Endodermal cell (in vitro differentiated cells): ENCODE measurements around the gene DCTN4. TPM values are rescaled to one million over a fixed set of nuclear protein-coding genes. Genes with fewer than 3 reads are reported as not detected.

ENCODE experiments used
- DNase-seq: peaks from one replicate; pipeline ENCODE4 v3.0.0-alpha.2; 2017
- H3K27ac ChIP-seq: 2 replicates; pipeline ENCODE4 v1.5.1; 2013; ENCODE audit warnings: mild to moderate bottlenecking, low read depth, low read length, moderate library complexity
- H3K27me3 ChIP-seq: 2 replicates; pipeline ENCODE4 v1.6.1; 2013; ENCODE audit warnings: mild to moderate bottlenecking, low read length, moderate library complexity; ENCODE audit not compliant: insufficient read depth, control insufficient read depth, poor library complexity, severe bottlenecking
- H3K36me3 ChIP-seq: 2 replicates; pipeline ENCODE4 v1.7.0; 2013; ENCODE audit warnings: mild to moderate bottlenecking, low read length, moderate library complexity; ENCODE audit not compliant: control insufficient read depth, insufficient read depth
- H3K4me1 ChIP-seq: one replicate; pipeline ENCODE4 v1.7.0; 2013; ENCODE audit warnings: low read length; ENCODE audit not compliant: control insufficient read depth, insufficient read depth
- H3K4me3 ChIP-seq: 2 replicates; pipeline ENCODE4 v1.5.1; 2013; ENCODE audit warnings: mild to moderate bottlenecking, low read length, moderate library complexity
- H3K9ac ChIP-seq: 2 replicates; pipeline ENCODE4 v1.6.1; 2013; ENCODE audit warnings: mild to moderate bottlenecking, low read length, moderate library complexity; ENCODE audit not compliant: poor library complexity, severe bottlenecking; ENCODE audit errors: extremely low read depth
- H3K9me3 ChIP-seq: 2 replicates; pipeline ENCODE4 v1.6.1; 2013; ENCODE audit warnings: mild to moderate bottlenecking, low read length, moderate library complexity; ENCODE audit not compliant: control insufficient read depth
- H3K27ac Mint-ChIP-seq: 2 replicates; pipeline ENCODE4 v1.8.0; 2020; ENCODE audit warnings: mixed read lengths
- H3K27me3 Mint-ChIP-seq: 2 replicates; pipeline ENCODE4 v1.8.0; 2021; ENCODE audit warnings: mild to moderate bottlenecking, mixed read lengths; ENCODE audit not compliant: insufficient read depth
- H3K36me3 Mint-ChIP-seq: 2 replicates; pipeline ENCODE4 v1.8.0; 2020; ENCODE audit warnings: low read depth, mixed read lengths
- H3K4me1 Mint-ChIP-seq: 2 replicates; pipeline ENCODE4 v1.8.0; 2020; ENCODE audit warnings: mixed read lengths
- H3K4me3 Mint-ChIP-seq: 2 replicates; pipeline ENCODE4 v1.8.0; 2020; ENCODE audit warnings: mild to moderate bottlenecking, moderate library complexity, mixed read lengths
- H3K9me3 Mint-ChIP-seq: 2 replicates; pipeline ENCODE4 v1.8.0; 2020; ENCODE audit warnings: mild to moderate bottlenecking, mixed read lengths
- WGBS, 2 experiments: methylation state at CpG; one replicate each; pipeline versions ENCODE4 v1.1.5 to v1.1.7; 2013; ENCODE audit warnings: missing lambda C conversion rate in 2 of 2, mixed read lengths in 1 of 2; ENCODE audit not compliant: insufficient coverage in 1 of 2, insufficient read length in 1 of 2; 5-methylcytosine and 5-hydroxymethylcytosine counted together
- total RNA-seq, 2 donors: library from RNA; stranded (reverse); fragmentation: NEBNext Ultra II Directional in 1 of 2; extraction: Animal tissue kit (Norgen Biotek cat#: 25700) in 1 of 2; gene quantifications; 2 replicates in 1 of 2; 3 replicates in 1 of 2; pipeline ENCODE4 v1.2.1, GENCODE V29; 2021
- TF ChIP-seq, protein P1 (sequence below): fragments of 200-600 bp; sonication (generic); conservative IDR thresholded peaks from 2 replicates; pipeline ENCODE4 v1.5.0; 2021; ENCODE audit warnings: antibody characterized with exemption, mild to moderate bottlenecking

The DCTN4 gene
- total RNA-seq, 2 donors from 2014 or later: 51.5 to 64.3 TPM

DNA sequence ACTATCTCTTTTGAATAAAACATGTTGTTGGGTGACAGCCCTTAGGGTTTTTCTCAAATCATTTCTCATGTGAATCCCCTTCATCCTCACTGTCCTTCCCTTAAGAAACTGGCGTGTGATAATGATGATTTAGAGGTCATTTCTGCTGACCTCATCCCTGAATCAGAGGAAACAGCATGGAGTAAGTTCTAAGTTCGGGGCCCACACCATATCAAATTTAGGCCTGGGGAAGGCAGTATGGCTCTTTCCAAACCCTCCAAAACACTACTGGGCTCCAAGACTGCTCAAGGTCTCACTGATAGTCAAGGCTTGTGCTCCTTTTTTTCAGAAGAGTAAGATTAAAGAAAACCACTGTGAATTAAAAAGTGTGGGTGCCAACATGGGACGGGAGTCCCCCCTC, 18.9 kb upstream of the DCTN4 start:
- Histone ChIP-seq H3K36me3 (no peaks in the 10 kb centered on the region), H3K4me3 (peak overlapping the region; percentile 89), H3K27ac (no peak overlapping the region), H3K9ac (no peak overlapping the region), H3K4me1 (peaks cover 13% of the 10 kb centered on the region), H3K27me3 (peaks cover 14% of the 10 kb centered on the region), H3K9me3 (no peaks in the 10 kb centered on the region)
- peak overlapping the region; percentile 83 for H3K4me3 Mint-ChIP-seq
- peaks cover 36% of the 10 kb centered on the region for H3K27me3 Mint-ChIP-seq
- DNase-seq: no peak
- TF ChIP-seq, protein P1, sequence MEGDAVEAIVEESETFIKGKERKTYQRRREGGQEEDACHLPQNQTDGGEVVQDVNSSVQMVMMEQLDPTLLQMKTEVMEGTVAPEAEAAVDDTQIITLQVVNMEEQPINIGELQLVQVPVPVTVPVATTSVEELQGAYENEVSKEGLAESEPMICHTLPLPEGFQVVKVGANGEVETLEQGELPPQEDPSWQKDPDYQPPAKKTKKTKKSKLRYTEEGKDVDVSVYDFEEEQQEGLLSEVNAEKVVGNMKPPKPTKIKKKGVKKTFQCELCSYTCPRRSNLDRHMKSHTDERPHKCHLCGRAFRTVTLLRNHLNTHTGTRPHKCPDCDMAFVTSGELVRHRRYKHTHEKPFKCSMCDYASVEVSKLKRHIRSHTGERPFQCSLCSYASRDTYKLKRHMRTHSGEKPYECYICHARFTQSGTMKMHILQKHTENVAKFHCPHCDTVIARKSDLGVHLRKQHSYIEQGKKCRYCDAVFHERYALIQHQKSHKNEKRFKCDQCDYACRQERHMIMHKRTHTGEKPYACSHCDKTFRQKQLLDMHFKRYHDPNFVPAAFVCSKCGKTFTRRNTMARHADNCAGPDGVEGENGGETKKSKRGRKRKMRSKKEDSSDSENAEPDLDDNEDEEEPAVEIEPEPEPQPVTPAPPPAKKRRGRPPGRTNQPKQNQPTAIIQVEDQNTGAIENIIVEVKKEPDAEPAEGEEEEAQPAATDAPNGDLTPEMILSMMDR: no peak
- WGBS, 2 experiments: 76 to 100% methylated on average over 1 to 3 of the region's 3 CpGs
- no peaks in the 10 kb centered on the region for H3K36me3 Mint-ChIP-seq
- peaks cover 27% of the 10 kb centered on the region for H3K4me1 Mint-ChIP-seq
- H3K9me3 Mint-ChIP-seq: no peaks in the 10 kb centered on the region
- H3K27ac Mint-ChIP-seq: no peak overlapping the region

DNA sequence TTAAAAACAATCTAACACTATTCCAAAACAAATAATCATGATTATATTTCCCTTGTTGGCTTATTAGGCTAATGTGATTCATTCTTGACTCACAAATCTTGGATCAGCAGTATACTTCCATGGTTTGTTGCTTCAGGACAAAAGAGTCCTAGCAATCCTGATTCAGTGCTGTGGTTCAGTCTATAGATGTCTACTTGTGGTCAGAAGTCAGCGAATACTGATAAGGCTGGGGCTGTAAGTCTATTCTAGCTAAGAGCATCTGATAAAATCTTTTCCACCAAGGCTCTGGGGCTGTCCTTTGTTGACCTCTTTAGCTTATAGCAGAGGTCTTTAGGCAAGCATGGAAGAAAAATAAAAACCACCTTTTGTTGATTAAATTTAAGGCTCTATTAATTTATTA, 15.3 kb upstream of the DCTN4 start:
- no peak overlapping the region for H3K9ac ChIP-seq
- TF ChIP-seq, protein P1: no peak
- no peak overlapping the region for H3K4me3 ChIP-seq
- H3K27me3 Mint-ChIP-seq: peaks cover 20% of the 10 kb centered on the region
- no peak for DNase-seq
- no peaks in the 10 kb centered on the region for H3K36me3 ChIP-seq
- no peak overlapping the region for H3K27ac ChIP-seq
- no peak overlapping the region for H3K4me3 Mint-ChIP-seq
- H3K27me3 ChIP-seq: no peaks in the 10 kb centered on the region
- no peak overlapping the region for H3K27ac Mint-ChIP-seq
- WGBS, 2 experiments: 92% methylated on average over 1 of the region's 1 CpG; no CpG with 5 or more reads in 1 of the 2 experiments
- peaks cover 7% of the 10 kb centered on the region for H3K4me1 Mint-ChIP-seq
- no peaks in the 10 kb centered on the region for H3K9me3 ChIP-seq
- H3K9me3 Mint-ChIP-seq: no peaks in the 10 kb centered on the region
- H3K4me1 ChIP-seq: peaks cover 5% of the 10 kb centered on the region
- H3K36me3 Mint-ChIP-seq: no peaks in the 10 kb centered on the region

DNA sequence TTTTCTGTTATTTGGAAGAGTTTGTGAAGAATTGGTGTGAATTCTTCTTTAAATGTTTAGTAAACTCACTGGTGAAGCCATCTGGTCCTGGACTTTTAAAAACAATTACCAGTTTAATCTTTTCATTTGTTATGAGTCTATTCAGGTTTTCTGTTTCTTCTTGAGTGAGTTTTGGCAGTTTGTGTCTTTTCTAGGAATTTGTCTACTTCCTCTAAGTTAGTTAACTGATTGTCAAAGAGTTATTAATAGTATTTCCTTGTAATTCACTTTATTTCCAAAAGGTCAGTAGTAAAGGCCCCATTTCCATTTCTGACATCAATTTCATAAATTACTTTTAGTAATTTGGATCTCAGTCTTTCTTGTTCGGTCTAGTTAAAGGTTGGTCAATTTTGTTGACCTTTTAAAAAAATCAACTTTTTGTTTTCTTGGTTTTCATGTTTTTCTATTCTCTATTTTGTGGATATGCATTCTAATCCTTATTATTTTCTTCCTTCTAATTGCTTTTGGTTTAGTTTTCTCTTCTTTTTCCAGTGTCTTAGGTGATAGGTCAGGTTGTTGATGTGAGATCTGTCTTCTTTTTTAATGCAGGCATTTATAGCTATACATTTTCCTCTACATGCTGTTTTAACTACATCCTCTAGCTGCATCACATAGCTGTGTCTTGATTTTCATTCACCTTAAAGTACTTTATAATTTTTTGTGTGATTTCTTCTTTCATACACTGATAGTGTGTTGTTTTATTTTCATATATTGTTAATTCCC, 12.4 kb upstream of the DCTN4 start:
- Histone ChIP-seq H3K4me1 (no peaks in the 10 kb centered on the region), H3K9me3 (no peaks in the 10 kb centered on the region), H3K36me3 (no peaks in the 10 kb centered on the region), H3K27me3 (peaks cover 16% of the 10 kb centered on the region), H3K27ac (no peak overlapping the region), H3K4me3 (no peak overlapping the region), H3K9ac (no peak overlapping the region)
- no peaks in the 10 kb centered on the region for H3K9me3 Mint-ChIP-seq
- peaks cover 19% of the 10 kb centered on the region for H3K27me3 Mint-ChIP-seq
- no peaks in the 10 kb centered on the region for H3K4me1 Mint-ChIP-seq
- DNase-seq: no peak
- WGBS, 2 experiments: 100% methylated on average over 1 of the region's 1 CpG; no CpG with 5 or more reads in 1 of the 2 experiments
- no peak overlapping the region for H3K4me3 Mint-ChIP-seq
- no peaks in the 10 kb centered on the region for H3K36me3 Mint-ChIP-seq
- no peak overlapping the region for H3K27ac Mint-ChIP-seq
- TF ChIP-seq, protein P1: no peak
